ENCODE measurements around the gene IMMT. TPM values are rescaled to one million over a fixed set of nuclear protein-coding genes. Genes with fewer than 3 reads are reported as not detected.

IMMT gene
- polyA plus RNA-seq, 1 donor from 2014 or later = 45.9 TPM

DNA sequence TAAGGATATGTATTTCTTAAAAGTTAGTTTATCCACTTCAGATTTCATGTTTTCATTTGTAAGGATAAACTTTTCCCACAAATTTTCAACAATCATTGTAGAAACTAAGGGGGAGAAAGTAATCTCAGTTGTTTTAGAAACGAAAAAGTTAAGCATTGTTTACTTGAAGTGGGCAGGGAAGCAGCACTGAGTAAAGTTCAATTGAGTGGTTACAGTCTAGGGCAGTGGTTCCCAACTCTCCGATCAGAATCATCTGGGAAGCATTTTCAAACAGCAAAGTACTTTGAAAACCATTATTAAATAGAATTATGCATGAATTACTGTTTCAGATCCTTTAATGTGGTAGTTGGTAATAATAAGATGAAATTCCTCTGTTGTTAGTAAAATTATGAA, 16.5 kb upstream of the IMMT start:
- H3K79me2 ChIP-seq (replicated peaks; ENCODE audit: insufficient read depth, low read length) = no peaks in the 10 kb centered on the region
- no peaks in the 10 kb centered on the region for H3F3A ChIP-seq (ENCODE audit: insufficient read depth, low read length, poor library complexity, severe bottlenecking)
- no peak overlapping the region for H2AFZ ChIP-seq (ENCODE audit: low read depth, low read length)
- no peak overlapping the region for H3K4me3 ChIP-seq (ENCODE audit: low read length)
- no peak overlapping the region for H3K4me2 ChIP-seq (ENCODE audit: low read length)
- no peaks in the 10 kb centered on the region for H3K9me2 ChIP-seq (ENCODE audit: insufficient read depth, low read length)
- H4K20me1 ChIP-seq (ENCODE audit: insufficient read depth) = no peaks in the 10 kb centered on the region
- H3K36me3 ChIP-seq (ENCODE audit: insufficient read depth, low read length) = peaks cover 16% of the 10 kb centered on the region
- TF ChIP-seq MXI1 (conservative IDR thresholded peaks at IDR 0.05; ENCODE audit: poor library complexity, severe bottlenecking) (no peak), SMC3 (conservative IDR thresholded peaks at IDR 0.05; ENCODE audit: poor library complexity) (no peak), EZH2 (IDR thresholded peaks at IDR 0.05; ENCODE audit: borderline replicate concordance, insufficient read depth, low read length, poor library complexity, severe bottlenecking) (no peak), POLR2AphosphoS5 (IDR thresholded peaks at IDR 0.05) (no peak), TAF1 (IDR thresholded peaks at IDR 0.05; ENCODE audit: low read depth) (no peak), EP300 (conservative IDR thresholded peaks at IDR 0.05; ENCODE audit: poor library complexity, severe bottlenecking) (no peak), RAD21 (conservative IDR thresholded peaks at IDR 0.05) (no peak)
- TF ChIP-seq, protein P1, sequence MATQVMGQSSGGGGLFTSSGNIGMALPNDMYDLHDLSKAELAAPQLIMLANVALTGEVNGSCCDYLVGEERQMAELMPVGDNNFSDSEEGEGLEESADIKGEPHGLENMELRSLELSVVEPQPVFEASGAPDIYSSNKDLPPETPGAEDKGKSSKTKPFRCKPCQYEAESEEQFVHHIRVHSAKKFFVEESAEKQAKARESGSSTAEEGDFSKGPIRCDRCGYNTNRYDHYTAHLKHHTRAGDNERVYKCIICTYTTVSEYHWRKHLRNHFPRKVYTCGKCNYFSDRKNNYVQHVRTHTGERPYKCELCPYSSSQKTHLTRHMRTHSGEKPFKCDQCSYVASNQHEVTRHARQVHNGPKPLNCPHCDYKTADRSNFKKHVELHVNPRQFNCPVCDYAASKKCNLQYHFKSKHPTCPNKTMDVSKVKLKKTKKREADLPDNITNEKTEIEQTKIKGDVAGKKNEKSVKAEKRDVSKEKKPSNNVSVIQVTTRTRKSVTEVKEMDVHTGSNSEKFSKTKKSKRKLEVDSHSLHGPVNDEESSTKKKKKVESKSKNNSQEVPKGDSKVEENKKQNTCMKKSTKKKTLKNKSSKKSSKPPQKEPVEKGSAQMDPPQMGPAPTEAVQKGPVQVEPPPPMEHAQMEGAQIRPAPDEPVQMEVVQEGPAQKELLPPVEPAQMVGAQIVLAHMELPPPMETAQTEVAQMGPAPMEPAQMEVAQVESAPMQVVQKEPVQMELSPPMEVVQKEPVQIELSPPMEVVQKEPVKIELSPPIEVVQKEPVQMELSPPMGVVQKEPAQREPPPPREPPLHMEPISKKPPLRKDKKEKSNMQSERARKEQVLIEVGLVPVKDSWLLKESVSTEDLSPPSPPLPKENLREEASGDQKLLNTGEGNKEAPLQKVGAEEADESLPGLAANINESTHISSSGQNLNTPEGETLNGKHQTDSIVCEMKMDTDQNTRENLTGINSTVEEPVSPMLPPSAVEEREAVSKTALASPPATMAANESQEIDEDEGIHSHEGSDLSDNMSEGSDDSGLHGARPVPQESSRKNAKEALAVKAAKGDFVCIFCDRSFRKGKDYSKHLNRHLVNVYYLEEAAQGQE (IDR thresholded peaks at IDR 0.05; ENCODE audit: borderline replicate concordance) = no peak
- TF ChIP-seq, protein P2, sequence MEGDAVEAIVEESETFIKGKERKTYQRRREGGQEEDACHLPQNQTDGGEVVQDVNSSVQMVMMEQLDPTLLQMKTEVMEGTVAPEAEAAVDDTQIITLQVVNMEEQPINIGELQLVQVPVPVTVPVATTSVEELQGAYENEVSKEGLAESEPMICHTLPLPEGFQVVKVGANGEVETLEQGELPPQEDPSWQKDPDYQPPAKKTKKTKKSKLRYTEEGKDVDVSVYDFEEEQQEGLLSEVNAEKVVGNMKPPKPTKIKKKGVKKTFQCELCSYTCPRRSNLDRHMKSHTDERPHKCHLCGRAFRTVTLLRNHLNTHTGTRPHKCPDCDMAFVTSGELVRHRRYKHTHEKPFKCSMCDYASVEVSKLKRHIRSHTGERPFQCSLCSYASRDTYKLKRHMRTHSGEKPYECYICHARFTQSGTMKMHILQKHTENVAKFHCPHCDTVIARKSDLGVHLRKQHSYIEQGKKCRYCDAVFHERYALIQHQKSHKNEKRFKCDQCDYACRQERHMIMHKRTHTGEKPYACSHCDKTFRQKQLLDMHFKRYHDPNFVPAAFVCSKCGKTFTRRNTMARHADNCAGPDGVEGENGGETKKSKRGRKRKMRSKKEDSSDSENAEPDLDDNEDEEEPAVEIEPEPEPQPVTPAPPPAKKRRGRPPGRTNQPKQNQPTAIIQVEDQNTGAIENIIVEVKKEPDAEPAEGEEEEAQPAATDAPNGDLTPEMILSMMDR (IDR thresholded peaks at IDR 0.05; ENCODE audit: poor library complexity, severe bottlenecking) = no peak
- no peak overlapping the region for H3K9ac ChIP-seq (ENCODE audit: low read length)
- no peaks in the 10 kb centered on the region for H3K9me3 ChIP-seq (ENCODE audit: low read length)
- H3K27me3 ChIP-seq (ENCODE audit: insufficient read depth, low read depth, low read length) = no peaks in the 10 kb centered on the region
- no peak overlapping the region for H3K27ac ChIP-seq (ENCODE audit: low read length)

DNA sequence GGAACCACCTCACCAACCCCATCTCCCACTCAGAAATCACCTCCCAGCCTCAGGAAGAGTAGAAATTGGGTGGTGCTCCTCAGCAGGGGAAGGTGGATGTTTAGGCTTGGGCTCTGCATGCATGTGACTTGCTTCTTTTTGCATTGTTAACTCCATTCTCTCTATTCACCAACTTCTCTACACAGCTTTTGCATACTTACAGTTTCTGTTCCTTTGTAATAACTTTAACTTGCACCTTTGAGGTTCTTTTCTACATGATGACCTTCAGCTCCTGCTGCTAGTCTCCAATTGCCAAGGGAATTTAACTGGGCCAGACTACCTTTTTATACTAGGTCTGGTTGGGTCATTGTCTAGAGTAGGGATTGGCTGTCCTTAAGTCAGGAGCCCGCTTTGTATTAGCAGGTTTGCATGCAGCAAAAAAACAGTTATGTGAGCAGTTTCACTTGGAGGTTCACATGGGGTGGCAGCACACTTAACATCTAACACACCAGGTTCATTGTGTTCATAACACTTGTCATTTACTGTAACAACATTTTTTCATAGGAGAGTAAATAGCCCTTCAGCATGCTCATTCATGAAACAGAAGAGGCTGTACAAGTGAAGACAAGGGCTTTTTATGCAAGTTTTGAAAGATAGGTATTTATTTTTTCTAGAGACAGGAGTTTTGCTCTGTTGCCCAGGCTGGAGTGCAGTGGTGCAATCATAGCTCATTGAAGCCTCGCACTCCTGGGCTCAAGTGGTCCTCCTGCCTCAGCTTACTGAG, 16.0 kb upstream of the IMMT start:
- no peak overlapping the region for H2AFZ ChIP-seq (ENCODE audit: low read depth, low read length)
- no peak overlapping the region for H3K4me2 ChIP-seq (ENCODE audit: low read length)
- H3K27me3 ChIP-seq (ENCODE audit: insufficient read depth, low read depth, low read length) = no peaks in the 10 kb centered on the region
- H3K79me2 ChIP-seq (replicated peaks; ENCODE audit: insufficient read depth, low read length) = no peaks in the 10 kb centered on the region
- H3K4me3 ChIP-seq (ENCODE audit: low read length) = no peak overlapping the region
- H3K9ac ChIP-seq (ENCODE audit: low read length) = no peak overlapping the region
- no peaks in the 10 kb centered on the region for H4K20me1 ChIP-seq (ENCODE audit: insufficient read depth)
- H3K36me3 ChIP-seq (ENCODE audit: insufficient read depth, low read length) = peaks cover 16% of the 10 kb centered on the region
- no peaks in the 10 kb centered on the region for H3K9me3 ChIP-seq (ENCODE audit: low read length)
- TF ChIP-seq, protein P1 (IDR thresholded peaks at IDR 0.05; ENCODE audit: borderline replicate concordance) = no peak
- TF ChIP-seq EP300 (conservative IDR thresholded peaks at IDR 0.05; ENCODE audit: poor library complexity, severe bottlenecking) = no peak
- TF ChIP-seq, protein P2 (IDR thresholded peaks at IDR 0.05; ENCODE audit: poor library complexity, severe bottlenecking) = no peak
- no peak for TF ChIP-seq POLR2AphosphoS5 (IDR thresholded peaks at IDR 0.05)
- TF ChIP-seq MXI1 (conservative IDR thresholded peaks at IDR 0.05; ENCODE audit: poor library complexity, severe bottlenecking) = no peak
- TF ChIP-seq RAD21 (conservative IDR thresholded peaks at IDR 0.05) = no peak
- no peak for TF ChIP-seq TAF1 (IDR thresholded peaks at IDR 0.05; ENCODE audit: low read depth)
- TF ChIP-seq SMC3 (conservative IDR thresholded peaks at IDR 0.05; ENCODE audit: poor library complexity) = no peak
- no peak for TF ChIP-seq EZH2 (IDR thresholded peaks at IDR 0.05; ENCODE audit: borderline replicate concordance, insufficient read depth, low read length, poor library complexity, severe bottlenecking)
- no peaks in the 10 kb centered on the region for H3K9me2 ChIP-seq (ENCODE audit: insufficient read depth, low read length)
- H3F3A ChIP-seq (ENCODE audit: insufficient read depth, low read length, poor library complexity, severe bottlenecking) = no peaks in the 10 kb centered on the region
- H3K27ac ChIP-seq (ENCODE audit: low read length) = no peak overlapping the region

All from neural cell (in vitro differentiated cells).